Measurements from ENCODE around the gene HLA-DRB1. TPM values are rescaled to one million over a fixed set of nuclear protein-coding genes. Genes with fewer than 3 reads are reported as not detected.

HLA-DRB1 gene
- total RNA-seq, 1 donor from 2014 or later, result 4.0 TPM

- H3K27me3 ChIP-seq (ENCODE audit: control insufficient read depth, insufficient read depth, low read length), result no peaks in the 10 kb centered on the region
Measured at GRCh38 chr6:32621372-32621771, 31.7 kb upstream of the HLA-DRB1 start.

DNA sequence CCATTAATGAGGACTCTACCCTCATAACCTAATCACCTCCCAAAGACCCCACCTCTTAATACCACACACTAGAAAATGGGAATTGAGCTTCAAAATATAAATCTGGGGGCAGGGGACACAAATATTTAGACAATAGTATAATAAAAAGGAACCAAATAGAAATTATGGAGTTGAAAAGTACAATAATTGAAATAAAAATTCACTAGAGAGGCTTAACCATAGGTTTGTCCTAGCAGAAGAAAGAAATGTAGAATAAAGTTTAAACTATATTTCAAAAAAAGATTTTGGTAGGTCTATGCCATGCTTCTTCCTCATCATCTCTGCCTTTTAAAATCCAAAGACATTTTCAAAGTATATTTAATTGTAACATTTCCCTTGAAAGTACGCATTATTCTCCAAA lies 28.1 kb upstream of the HLA-DRB1 start:
- Histone ChIP-seq H3K4me3 (ENCODE audit: low read depth, low read length) (no peak overlapping the region), H3K27me3 (ENCODE audit: control insufficient read depth, insufficient read depth, low read length) (no peaks in the 10 kb centered on the region), H3K36me3 (ENCODE audit: control insufficient read depth, insufficient read depth, low read length) (no peaks in the 10 kb centered on the region)
- no peak for DNase-seq (ENCODE audit: low read depth)
- TF ChIP-seq CTCF (IDR thresholded peaks at IDR 0.05; ENCODE audit: insufficient read depth, low read length, poor library complexity, severe bottlenecking), result no peak

More at GRCh38 chr6:32621372-32621771, 31.7 kb upstream of the HLA-DRB1 start:
- DNase-seq (ENCODE audit: low read depth), result no peak
- no peak for TF ChIP-seq CTCF (IDR thresholded peaks at IDR 0.05; ENCODE audit: insufficient read depth, low read length, poor library complexity, severe bottlenecking)
- Histone ChIP-seq H3K36me3 (ENCODE audit: control insufficient read depth, insufficient read depth, low read length) (no peaks in the 10 kb centered on the region), H3K4me3 (ENCODE audit: low read depth, low read length) (no peak overlapping the region)

- no peak for TF ChIP-seq CTCF (IDR thresholded peaks at IDR 0.05; ENCODE audit: insufficient read depth, low read length, poor library complexity, severe bottlenecking)
- no peak for DNase-seq (ENCODE audit: low read depth)
- no peak overlapping the region for H3K4me3 ChIP-seq (ENCODE audit: low read depth, low read length)
- no peaks in the 10 kb centered on the region for H3K36me3 ChIP-seq (ENCODE audit: control insufficient read depth, insufficient read depth, low read length)
- no peaks in the 10 kb centered on the region for H3K27me3 ChIP-seq (ENCODE audit: control insufficient read depth, insufficient read depth, low read length)
Measured at GRCh38 chr6:32615885-32616532, 26.4 kb upstream of the HLA-DRB1 start.

- TF ChIP-seq CTCF (IDR thresholded peaks at IDR 0.05; ENCODE audit: insufficient read depth, low read length, poor library complexity, severe bottlenecking), result no peak
- Histone ChIP-seq H3K27me3 (ENCODE audit: control insufficient read depth, insufficient read depth, low read length) (no peaks in the 10 kb centered on the region), H3K4me3 (ENCODE audit: low read depth, low read length) (no peak overlapping the region), H3K36me3 (ENCODE audit: control insufficient read depth, insufficient read depth, low read length) (no peaks in the 10 kb centered on the region)
- peak; percentile 21 for DNase-seq (ENCODE audit: low read depth)
Measured at GRCh38 chr6:32614366-32615081, 24.9 kb upstream of the HLA-DRB1 start.

DNA sequence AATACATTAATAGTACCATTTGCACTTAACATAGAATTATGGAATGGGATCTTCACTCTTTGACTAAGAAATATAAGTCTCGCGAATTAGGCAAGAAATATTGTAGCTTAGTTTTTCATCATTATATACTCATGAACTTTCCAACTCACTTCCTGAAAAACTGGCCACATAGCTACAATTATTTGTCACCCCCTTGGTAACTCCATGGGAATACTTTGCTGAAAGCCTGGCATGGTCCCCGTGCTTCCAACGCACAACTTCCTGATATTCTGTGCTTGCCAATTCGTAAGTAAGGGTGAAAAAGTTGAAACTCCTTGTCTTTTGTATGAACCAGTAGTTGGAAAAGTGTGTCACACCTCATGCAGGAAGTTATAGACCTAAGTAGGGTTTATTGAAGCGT lies 23.8 kb upstream of the HLA-DRB1 start:
- DNase-seq (ENCODE audit: low read depth), result no peak
- TF ChIP-seq CTCF (IDR thresholded peaks at IDR 0.05; ENCODE audit: insufficient read depth, low read length, poor library complexity, severe bottlenecking), result no peak
- Histone ChIP-seq H3K27me3 (ENCODE audit: control insufficient read depth, insufficient read depth, low read length) (no peaks in the 10 kb centered on the region), H3K4me3 (ENCODE audit: low read depth, low read length) (no peak overlapping the region), H3K36me3 (ENCODE audit: control insufficient read depth, insufficient read depth, low read length) (no peaks in the 10 kb centered on the region)

Measured in kidney epithelial cell (primary cell).